ENCODE data around the gene IPO7. TPM values are rescaled to one million over a fixed set of nuclear protein-coding genes. Genes with fewer than 3 reads are reported as not detected.
A peak's percentile ranks its signal among the peaks of the same experiment; 100 is the strongest.
"Not testable (repeated sequence)": the region's sequence is repeated elsewhere in the genome, so short reads cannot be mapped to it uniquely, and the experiment has no call there.

The IPO7 gene
- total RNA-seq, 1 donor: 181 TPM

- DNase-seq (ENCODE audit: low read depth): peak; percentile 33
- TF ChIP-seq CTCF (IDR thresholded peaks at IDR 0.05; ENCODE audit: insufficient read depth, low read length): no peak
These were observed 15.0 kb downstream of the IPO7 start for GRCh38 chr11:9399466-9399865.

GRCh38 chr11:9401884-9402283, 17.4 kb downstream of the IPO7 start:
- not testable (repeated sequence) for DNase-seq (ENCODE audit: low read depth)

More at GRCh38 chr11:9399466-9399865, 15.0 kb downstream of the IPO7 start:
- H3K4me3 ChIP-seq (ENCODE audit: low read depth, low read length): no peak overlapping the region

GRCh38 chr11:9428706-9429105, 44.3 kb downstream of the IPO7 start:
- no peak for TF ChIP-seq CTCF (IDR thresholded peaks at IDR 0.05; ENCODE audit: insufficient read depth, low read length)
- DNase-seq (ENCODE audit: low read depth): no peak

More at GRCh38 chr11:9401884-9402283, 17.4 kb downstream of the IPO7 start:
- not testable (repeated sequence) for H3K4me3 ChIP-seq (ENCODE audit: low read depth, low read length)

GRCh38 chr11:9438611-9439010, 54.2 kb downstream of the IPO7 start:
- DNase-seq (ENCODE audit: low read depth): no peak
- no peak overlapping the region for H3K4me3 ChIP-seq (ENCODE audit: low read depth, low read length)
- TF ChIP-seq CTCF (IDR thresholded peaks at IDR 0.05; ENCODE audit: insufficient read depth, low read length): no peak

More at GRCh38 chr11:9428706-9429105, 44.3 kb downstream of the IPO7 start:
- no peak overlapping the region for H3K4me3 ChIP-seq (ENCODE audit: low read depth, low read length)

GRCh38 chr11:9446230-9446629, 61.8 kb downstream of the IPO7 start:
- TF ChIP-seq CTCF (IDR thresholded peaks at IDR 0.05; ENCODE audit: insufficient read depth, low read length): no peak
- DNase-seq (ENCODE audit: low read depth): no peak
- no peak overlapping the region for H3K4me3 ChIP-seq (ENCODE audit: low read depth, low read length)

GRCh38 chr11:9448576-9449352, 64.3 kb downstream of the IPO7 start:
- no peak for TF ChIP-seq CTCF (IDR thresholded peaks at IDR 0.05; ENCODE audit: insufficient read depth, low read length)
- no peak for DNase-seq (ENCODE audit: low read depth)
- no peak overlapping the region for H3K4me3 ChIP-seq (ENCODE audit: low read depth, low read length)

- not testable (repeated sequence) for DNase-seq (ENCODE audit: low read depth); H3K4me3 ChIP-seq (ENCODE audit: low read depth, low read length)
These were observed 67.6 kb downstream of the IPO7 start for GRCh38 chr11:9452023-9452422.

- TF ChIP-seq CTCF (IDR thresholded peaks at IDR 0.05; ENCODE audit: insufficient read depth, low read length): no peak
- no peak for DNase-seq (ENCODE audit: low read depth)
These were observed 71.3 kb downstream of the IPO7 start for GRCh38 chr11:9455722-9456121.

More at GRCh38 chr11:9455722-9456121, 71.3 kb downstream of the IPO7 start:
- no peak overlapping the region for H3K4me3 ChIP-seq (ENCODE audit: low read depth, low read length)

All from fibroblast of the aortic adventitia (primary cell).